Activated T-cell treated with anti-CD3 and anti-CD28 coated beads, Interleukin-2, amount 50 U/mL, for 72 hours (primary cell): Measurements from ENCODE around the gene SSTR1. TPM values are rescaled to one million over a fixed set of nuclear protein-coding genes. Genes with fewer than 3 reads are reported as not detected.

ENCODE experiments used
- ATAC-seq, 2 donors: fragments of 150-1000 bp; cut with Tn5 transposase; replicated peaks in 1 of 2; 2 replicates each; pipeline ENCODE4 v1.10.0; 2021; ENCODE audit warnings: moderate library complexity in 2 of 2, mild to moderate bottlenecking in 1 of 2
- DNase-seq, 2 donors: peaks; one replicate each; pipeline ENCODE4 v3.0.0; 2021 to 2022; ENCODE audit warnings: mixed read lengths in 1 of 2
- H3K27ac Mint-ChIP-seq: one replicate; pipeline ENCODE4 v1.8.0; 2022; ENCODE audit warnings: mild to moderate bottlenecking, moderate library complexity, mixed read lengths
- H3K27me3 Mint-ChIP-seq: one replicate; pipeline ENCODE4 v1.8.0; 2022; ENCODE audit warnings: low read depth, mixed read lengths
- H3K36me3 Mint-ChIP-seq, 2 donors: one replicate each; pipeline ENCODE4 v1.8.0; 2022; ENCODE audit warnings: mixed read lengths in 2 of 2, mild to moderate bottlenecking in 1 of 2; ENCODE audit not compliant: insufficient read depth in 2 of 2
- H3K4me1 Mint-ChIP-seq: one replicate; pipeline ENCODE4 v1.8.0; 2022; ENCODE audit warnings: low read depth, mixed read lengths
- H3K4me3 Mint-ChIP-seq, 2 donors: one replicate each; pipeline ENCODE4 v1.8.0; 2022; ENCODE audit warnings: mild to moderate bottlenecking in 2 of 2, mixed read lengths in 2 of 2, moderate library complexity in 2 of 2
- H3K9me3 Mint-ChIP-seq, 2 donors: one replicate each; pipeline ENCODE4 v1.8.0; 2022; ENCODE audit warnings: mixed read lengths in 2 of 2
- total RNA-seq, 2 donors: library from RNA; stranded (reverse); gene quantifications; one replicate each; pipeline ENCODE4 v1.2.3, GENCODE V29; 2022

Gene SSTR1
- total RNA-seq, 2 donors from 2014 or later = not detected

DNA sequence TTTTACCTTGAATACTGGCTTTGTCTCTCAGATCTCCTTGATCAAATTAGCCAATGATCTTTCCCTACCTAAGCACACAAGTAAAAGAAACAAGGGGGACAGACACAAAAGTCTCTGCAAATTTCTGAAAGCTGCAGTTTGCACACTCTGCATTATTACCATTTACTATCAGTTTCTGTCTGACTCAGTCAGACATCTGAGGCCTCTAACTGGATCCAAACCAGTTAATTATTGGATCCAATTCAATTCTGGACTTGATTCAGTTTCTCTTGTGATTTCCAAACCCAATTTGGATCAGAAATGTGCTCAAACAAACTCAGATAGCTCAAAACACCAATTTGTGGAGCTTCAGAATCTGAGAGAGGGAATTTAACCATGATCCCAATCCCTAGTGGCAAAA is 16.6 kb downstream of the SSTR1 start:
- Mint-ChIP-seq H3K36me3 (no peaks in the 10 kb centered on the region), H3K27ac (no peak overlapping the region), H3K27me3 (no peaks in the 10 kb centered on the region), H3K4me3 (no peak overlapping the region), H3K9me3 (no peaks in the 10 kb centered on the region), H3K4me1 (no peaks in the 10 kb centered on the region)
- DNase-seq (no peak), ATAC-seq (no peak)

DNA sequence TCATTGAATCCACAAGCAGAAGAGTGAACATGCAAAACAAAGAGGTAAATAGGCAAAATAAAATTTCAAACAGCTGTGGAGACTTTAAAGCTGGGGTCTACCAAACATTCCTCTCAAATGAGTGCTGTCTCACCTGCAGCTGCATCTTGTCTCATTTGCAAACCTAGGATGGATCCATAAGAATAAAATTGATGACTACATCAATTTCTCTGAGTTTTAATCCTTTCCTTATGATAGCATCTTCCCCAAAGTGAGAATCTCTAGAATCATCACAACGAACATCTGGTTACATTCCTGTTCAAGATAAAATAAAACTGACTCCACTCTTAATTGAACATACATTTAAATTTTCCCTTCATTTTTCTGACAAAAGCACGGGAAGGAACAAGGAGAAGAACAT is 18.2 kb downstream of the SSTR1 start:
- no peaks in the 10 kb centered on the region for H3K4me1 Mint-ChIP-seq
- H3K36me3 Mint-ChIP-seq = no peaks in the 10 kb centered on the region
- H3K9me3 Mint-ChIP-seq = no peaks in the 10 kb centered on the region
- H3K27me3 Mint-ChIP-seq = peaks cover 3% of the 10 kb centered on the region
- ATAC-seq (no peak), DNase-seq (no peak)
- H3K4me3 Mint-ChIP-seq = no peak overlapping the region
- no peak overlapping the region for H3K27ac Mint-ChIP-seq

DNA sequence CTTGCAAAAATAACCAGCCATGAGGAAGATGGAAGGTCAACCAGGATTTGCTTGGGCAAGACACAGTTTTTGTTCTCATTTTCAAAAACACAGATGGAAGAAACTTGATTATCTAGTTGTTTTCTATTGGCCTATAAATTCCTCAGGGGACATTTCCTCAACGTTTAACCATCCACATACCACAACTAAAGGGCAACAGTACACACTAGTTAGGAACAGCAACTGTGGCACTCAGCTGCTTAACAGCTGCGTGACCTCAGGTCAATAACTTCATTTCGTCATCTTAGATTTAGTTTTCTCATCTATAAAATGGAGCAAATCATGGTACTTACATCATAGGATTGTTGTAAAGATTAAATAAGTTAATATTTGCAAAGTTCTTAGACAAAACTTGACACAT is 18.7 kb downstream of the SSTR1 start:
- DNase-seq = no peak
- H3K4me1 Mint-ChIP-seq = no peaks in the 10 kb centered on the region

DNA sequence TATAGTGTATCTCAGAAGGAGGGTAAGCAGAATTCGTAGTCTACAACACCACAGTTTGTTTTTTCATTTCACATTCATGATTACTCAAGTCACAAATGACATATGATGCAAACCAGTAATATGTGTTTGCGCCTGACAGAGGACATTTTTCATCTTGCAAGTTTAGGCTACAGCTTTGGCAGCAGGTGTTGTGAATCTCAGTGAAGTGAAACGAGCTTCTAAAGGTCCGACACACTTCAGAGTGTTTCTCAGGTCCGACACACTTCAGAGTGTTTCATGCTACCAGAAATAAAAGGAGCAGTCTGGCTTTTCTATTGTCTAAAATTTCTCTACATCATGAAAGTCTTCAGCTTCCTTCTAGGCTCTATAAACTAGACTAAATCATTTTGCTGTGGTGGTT is 25.5 kb downstream of the SSTR1 start:
- H3K27me3 Mint-ChIP-seq = peaks cover 9% of the 10 kb centered on the region
- no peak overlapping the region for H3K4me3 Mint-ChIP-seq
- H3K27ac Mint-ChIP-seq = no peak overlapping the region
- no peaks in the 10 kb centered on the region for H3K4me1 Mint-ChIP-seq
- no peaks in the 10 kb centered on the region for H3K9me3 Mint-ChIP-seq
- DNase-seq (no peak), ATAC-seq (no peak)
- H3K36me3 Mint-ChIP-seq = no peaks in the 10 kb centered on the region

More for the DNA sequence above, 18.7 kb downstream of the SSTR1 start:
- ATAC-seq = no peak
- Mint-ChIP-seq H3K4me3 (no peak overlapping the region), H3K27me3 (peaks cover 7% of the 10 kb centered on the region), H3K9me3 (no peaks in the 10 kb centered on the region), H3K36me3 (no peaks in the 10 kb centered on the region), H3K27ac (no peak overlapping the region)

DNA sequence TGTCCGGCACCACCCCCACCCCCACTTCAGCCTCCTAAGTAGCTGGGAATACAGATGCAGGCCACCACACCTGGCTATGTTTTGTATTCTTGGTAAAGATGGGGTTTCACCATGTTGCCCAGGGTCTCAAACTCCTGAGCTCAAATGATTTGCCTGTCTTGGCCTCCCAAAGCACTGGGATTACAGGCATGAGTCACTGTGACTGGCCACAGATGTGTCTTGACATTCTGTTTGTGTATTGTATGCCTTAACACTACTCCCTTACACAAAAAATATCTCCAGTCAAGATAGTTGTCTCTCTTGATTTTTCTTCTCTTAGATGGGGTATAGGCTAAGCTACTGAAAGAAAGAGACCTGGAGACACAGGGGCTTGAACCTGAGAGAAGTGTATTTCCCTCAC is 30.6 kb downstream of the SSTR1 start:
- H3K36me3 Mint-ChIP-seq = no peaks in the 10 kb centered on the region
- H3K4me1 Mint-ChIP-seq = no peaks in the 10 kb centered on the region
- ATAC-seq (no peak), DNase-seq (no peak)
- peaks cover 11% of the 10 kb centered on the region for H3K27me3 Mint-ChIP-seq
- no peak overlapping the region for H3K4me3 Mint-ChIP-seq
- H3K27ac Mint-ChIP-seq = no peak overlapping the region
- no peaks in the 10 kb centered on the region for H3K9me3 Mint-ChIP-seq

DNA sequence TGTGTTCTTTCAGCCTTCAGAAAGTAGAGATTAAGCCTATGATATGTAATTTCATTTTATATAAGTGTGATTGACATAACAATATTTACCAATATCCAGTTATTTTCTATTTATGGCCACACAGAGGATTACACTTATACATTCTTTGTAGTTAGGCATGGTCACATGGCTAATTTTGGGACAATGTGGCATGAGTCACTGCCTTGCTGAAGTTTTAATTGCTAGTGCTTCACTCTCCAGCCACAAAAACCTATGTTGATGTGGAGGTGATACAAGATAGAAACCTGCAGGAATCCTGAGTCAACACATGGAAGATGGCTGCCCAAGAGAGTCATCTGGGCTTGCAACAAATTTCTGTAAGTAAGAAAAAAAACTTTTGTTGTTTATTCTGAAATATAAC is 31.2 kb downstream of the SSTR1 start:
- H3K9me3 Mint-ChIP-seq = no peaks in the 10 kb centered on the region
- no peaks in the 10 kb centered on the region for H3K4me1 Mint-ChIP-seq
- no peaks in the 10 kb centered on the region for H3K36me3 Mint-ChIP-seq
- peaks cover 11% of the 10 kb centered on the region for H3K27me3 Mint-ChIP-seq
- no peak overlapping the region for H3K27ac Mint-ChIP-seq
- ATAC-seq = no peak
- DNase-seq = no peak
- no peak overlapping the region for H3K4me3 Mint-ChIP-seq

DNA sequence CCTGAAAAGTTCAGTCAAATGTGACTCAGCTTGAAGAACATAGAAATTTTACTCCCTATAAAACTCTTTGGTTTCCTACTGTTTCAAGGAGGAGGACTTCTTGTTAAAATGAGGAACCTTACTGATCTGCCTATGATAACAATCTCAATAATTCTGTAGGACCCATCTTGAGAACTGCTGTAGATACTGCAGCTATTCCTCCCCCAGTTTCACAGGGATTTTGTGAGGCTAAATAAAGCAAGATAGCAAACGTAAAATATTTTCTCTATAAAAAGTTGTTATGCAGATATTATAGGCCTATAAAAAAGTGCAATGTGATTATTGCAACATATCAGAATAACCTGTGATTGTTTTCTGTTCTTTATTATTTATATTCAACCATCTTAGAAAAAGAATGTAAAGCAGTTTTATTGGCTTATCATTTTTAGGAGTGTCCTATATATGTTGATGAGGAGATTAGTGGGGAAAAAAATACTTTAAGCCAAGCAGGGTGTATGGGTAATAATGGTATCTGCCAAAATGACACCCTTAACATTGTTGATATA is 36.1 kb downstream of the SSTR1 start:
- H3K4me3 Mint-ChIP-seq = no peak overlapping the region
- no peak for DNase-seq
- ATAC-seq = no peak
- no peaks in the 10 kb centered on the region for H3K9me3 Mint-ChIP-seq
- H3K36me3 Mint-ChIP-seq = no peaks in the 10 kb centered on the region
- H3K27ac Mint-ChIP-seq = no peak overlapping the region
- H3K4me1 Mint-ChIP-seq = no peaks in the 10 kb centered on the region
- peaks cover 11% of the 10 kb centered on the region for H3K27me3 Mint-ChIP-seq

DNA sequence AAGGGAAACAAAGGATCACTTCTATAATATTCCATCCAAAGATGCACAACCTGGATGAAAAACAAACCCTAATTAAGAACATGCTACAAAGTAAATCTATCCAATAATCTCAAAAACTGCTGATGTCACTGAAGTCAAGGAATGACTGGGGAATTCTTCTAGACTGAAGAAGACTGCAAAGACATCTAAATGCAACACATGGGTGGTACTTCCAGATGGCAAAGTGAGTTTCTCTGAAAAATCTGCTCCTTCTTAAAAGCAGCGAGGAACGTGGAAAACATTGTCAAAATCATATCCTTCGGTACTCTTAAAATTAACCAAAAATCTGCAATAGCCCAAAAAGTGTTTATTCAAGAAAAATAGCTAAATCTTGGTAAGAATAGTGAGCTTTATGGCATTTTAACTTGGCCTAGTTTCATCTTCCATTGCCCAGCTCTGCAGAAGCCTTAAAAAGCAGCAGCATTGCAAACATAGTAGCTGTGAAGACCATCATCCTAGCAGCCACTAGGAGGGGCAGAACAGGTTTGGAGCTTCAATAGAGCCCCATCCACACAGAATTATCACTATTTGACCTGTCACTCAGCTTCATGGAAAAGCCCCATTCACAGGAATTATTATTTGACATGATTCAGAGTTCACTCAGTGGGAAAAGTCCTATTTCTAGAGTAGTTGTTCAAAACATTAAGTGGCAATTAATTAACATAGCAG is 40.8 kb downstream of the SSTR1 start:
- peaks cover 5% of the 10 kb centered on the region for H3K27me3 Mint-ChIP-seq
- H3K9me3 Mint-ChIP-seq = no peaks in the 10 kb centered on the region
- H3K27ac Mint-ChIP-seq = no peak overlapping the region
- no peak overlapping the region for H3K4me3 Mint-ChIP-seq
- DNase-seq (no peak), ATAC-seq (no peak)
- no peaks in the 10 kb centered on the region for H3K36me3 Mint-ChIP-seq
- no peaks in the 10 kb centered on the region for H3K4me1 Mint-ChIP-seq

DNA sequence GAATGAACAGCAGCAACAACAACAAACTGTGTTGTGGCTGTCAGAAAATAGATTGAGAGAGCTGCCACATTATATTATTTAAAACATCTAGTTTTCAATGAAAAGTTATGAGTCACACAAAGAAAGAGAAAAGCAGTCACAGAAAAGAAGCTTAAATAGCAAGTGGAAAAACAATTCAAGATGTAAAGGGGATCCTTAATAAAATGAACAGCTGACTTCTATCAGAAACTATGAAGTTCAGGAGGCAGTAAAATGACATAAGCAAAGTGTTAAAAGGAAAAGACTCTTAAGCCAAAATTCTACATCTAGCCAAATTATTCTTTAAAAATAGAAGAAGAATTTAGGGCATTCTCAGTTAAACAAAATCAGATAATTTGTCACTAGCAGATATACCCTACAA is 42.6 kb downstream of the SSTR1 start:
- DNase-seq = no peak
- H3K9me3 Mint-ChIP-seq = no peaks in the 10 kb centered on the region
- H3K36me3 Mint-ChIP-seq = no peaks in the 10 kb centered on the region
- ATAC-seq = no peak
- no peaks in the 10 kb centered on the region for H3K4me1 Mint-ChIP-seq
- no peak overlapping the region for H3K4me3 Mint-ChIP-seq
- H3K27ac Mint-ChIP-seq = no peak overlapping the region
- peaks cover 18% of the 10 kb centered on the region for H3K27me3 Mint-ChIP-seq

DNA sequence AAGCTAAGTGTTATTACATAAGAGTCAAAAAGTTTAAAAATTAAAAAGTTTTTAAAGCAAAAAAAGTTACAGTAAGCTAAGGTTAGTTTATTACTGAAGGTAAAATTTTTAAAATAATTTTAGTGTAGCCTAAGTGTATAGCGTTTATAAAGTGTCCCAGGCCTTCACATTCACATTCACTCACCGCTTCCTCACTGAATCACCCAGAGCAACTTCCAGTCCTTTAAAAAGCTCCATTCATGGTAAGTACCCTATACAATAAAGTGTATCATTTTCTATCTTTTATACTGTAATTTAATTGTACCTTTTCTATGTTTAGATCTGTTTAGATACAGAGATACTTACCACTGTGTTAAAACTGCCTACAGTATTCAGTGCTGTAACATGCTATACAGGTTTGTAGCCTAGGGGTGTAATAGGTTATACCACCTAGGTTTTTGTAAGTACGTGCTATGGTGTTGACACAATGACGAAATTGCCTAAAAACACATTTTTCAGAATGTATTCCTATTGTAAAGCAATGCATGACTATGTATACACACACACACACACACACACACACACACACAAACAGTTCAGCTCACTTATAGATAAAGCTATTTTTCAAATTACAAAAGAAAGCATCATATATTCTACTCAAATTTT is 44.5 kb downstream of the SSTR1 start:
- DNase-seq (no peak), ATAC-seq (no peak)
- peaks cover 9% of the 10 kb centered on the region for H3K4me1 Mint-ChIP-seq
- no peaks in the 10 kb centered on the region for H3K36me3 Mint-ChIP-seq
- H3K27me3 Mint-ChIP-seq = peaks cover 30% of the 10 kb centered on the region
- no peak overlapping the region for H3K27ac Mint-ChIP-seq
- H3K9me3 Mint-ChIP-seq = no peaks in the 10 kb centered on the region
- no peak overlapping the region for H3K4me3 Mint-ChIP-seq

DNA sequence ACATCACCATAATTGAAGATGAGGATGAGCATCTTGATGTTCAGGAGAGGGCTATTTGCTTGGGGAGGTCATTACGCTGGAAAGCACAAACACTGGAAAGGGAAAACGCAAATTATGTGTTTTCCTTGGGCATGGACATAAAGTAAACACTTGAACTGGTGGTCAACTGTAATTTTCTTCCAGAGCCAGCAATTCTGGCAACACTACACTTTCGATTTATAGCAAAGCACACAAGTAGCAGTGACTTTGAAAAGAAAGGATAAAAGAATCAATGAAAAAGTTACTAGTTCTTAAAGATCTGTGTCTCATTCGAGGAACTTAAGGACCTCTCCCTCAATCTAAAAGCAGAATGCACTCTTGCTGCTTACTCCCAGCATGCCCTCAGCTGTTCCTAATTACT is 46.0 kb downstream of the SSTR1 start:
- no peak for DNase-seq
- Mint-ChIP-seq H3K4me1 (peaks cover 9% of the 10 kb centered on the region), H3K27ac (no peak overlapping the region), H3K9me3 (no peaks in the 10 kb centered on the region), H3K4me3 (no peak overlapping the region), H3K36me3 (no peaks in the 10 kb centered on the region), H3K27me3 (peaks cover 38% of the 10 kb centered on the region)
- no peak for ATAC-seq

DNA sequence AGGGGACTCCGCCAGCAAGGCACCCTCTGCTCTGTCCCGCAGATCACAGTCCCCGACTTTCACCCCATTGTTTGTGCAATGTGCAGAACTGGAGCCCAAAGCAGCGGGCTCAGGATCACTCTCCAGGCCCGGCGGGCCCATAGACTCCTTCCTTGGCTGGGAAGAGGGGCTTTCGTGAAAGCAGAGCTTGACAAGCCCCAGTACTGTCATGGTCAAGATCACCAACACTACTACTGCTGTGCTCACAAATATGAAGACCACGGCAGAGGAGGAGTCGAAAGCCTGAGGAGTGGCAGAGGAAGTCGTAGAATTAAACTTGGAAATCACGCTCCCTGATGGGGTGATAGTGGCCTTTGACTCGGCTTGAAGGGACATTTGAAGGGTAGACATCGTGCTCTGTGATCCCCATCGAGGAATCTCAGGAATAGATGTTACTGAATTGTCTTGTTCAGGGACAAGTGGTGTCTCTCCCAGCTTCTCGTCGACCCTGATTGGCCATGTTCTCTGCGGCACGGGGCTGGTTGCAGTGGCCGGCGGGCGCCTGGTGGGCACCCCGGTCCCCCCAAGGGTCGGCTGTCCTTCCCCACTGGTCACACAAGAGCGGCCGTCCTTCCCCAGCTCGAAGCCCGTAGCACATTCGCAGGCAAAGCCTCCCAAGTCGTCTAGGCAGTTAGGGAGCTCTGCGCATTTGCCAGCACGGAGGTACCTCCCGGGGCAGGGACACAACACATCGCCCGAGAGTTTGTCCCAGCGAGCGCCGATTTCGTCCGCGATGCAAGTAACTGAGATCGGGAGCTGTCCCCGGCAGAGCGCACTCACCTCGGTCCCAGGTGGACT is 47.1 kb downstream of the SSTR1 start:
- H3K27ac Mint-ChIP-seq = no peak overlapping the region
- H3K4me3 Mint-ChIP-seq = peak overlapping the region; percentile 55 to 70
- no peak for DNase-seq

DNA sequence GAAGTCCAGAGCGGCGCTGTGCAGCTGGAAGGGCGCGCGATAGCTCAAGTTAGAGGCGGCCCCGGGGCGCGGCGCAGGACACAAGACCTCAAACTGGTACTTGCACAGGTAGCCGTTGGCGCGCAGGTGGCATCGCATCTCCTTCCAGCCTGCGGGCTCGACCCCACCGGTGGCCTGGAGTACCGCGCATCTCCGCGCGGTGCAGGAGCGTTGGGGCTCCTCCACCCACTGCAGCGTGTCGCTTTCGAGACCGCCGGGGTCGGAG is 47.6 kb downstream of the SSTR1 start:
- DNase-seq = peak; percentile 0 to 4
- no peaks in the 10 kb centered on the region for H3K36me3 Mint-ChIP-seq
- ATAC-seq = peak; percentile 51 to 62
- H3K9me3 Mint-ChIP-seq = no peaks in the 10 kb centered on the region
- H3K4me3 Mint-ChIP-seq = peak overlapping the region; percentile 55 to 70
- no peak overlapping the region for H3K27ac Mint-ChIP-seq
- peaks cover 47% of the 10 kb centered on the region for H3K27me3 Mint-ChIP-seq
- peaks cover 9% of the 10 kb centered on the region for H3K4me1 Mint-ChIP-seq

More for the DNA sequence above, 47.1 kb downstream of the SSTR1 start:
- Mint-ChIP-seq H3K9me3 (no peaks in the 10 kb centered on the region), H3K27me3 (peaks cover 42% of the 10 kb centered on the region), H3K36me3 (no peaks in the 10 kb centered on the region), H3K4me1 (peaks cover 9% of the 10 kb centered on the region)
- ATAC-seq = no peak
